Spinal cord (tissue), 10 donors: ENCODE measurements around the gene DSN1. TPM values are rescaled to one million over a fixed set of nuclear protein-coding genes. Genes with fewer than 3 reads are reported as not detected.
"Not testable (repeated sequence)": the region's sequence is repeated elsewhere in the genome, so short reads cannot be mapped to it uniquely, and the experiment has no call there.

Source experiments
- DNase-seq, 6 donors: peaks; one replicate each; pipeline versions ENCODE4 v3.0.0 to v3.0.0-alpha.2; 2013 to 2015; ENCODE audit warnings: low spot score in 6 of 6, low read depth in 4 of 6
- H3K27ac ChIP-seq: one replicate; pipeline ENCODE4 v1.5.1; 2013; ENCODE audit warnings: low read depth, low read length, control low read depth
- H3K27me3 ChIP-seq: one replicate; pipeline ENCODE4 v1.6.1; 2013; ENCODE audit warnings: low read length; ENCODE audit not compliant: control insufficient read depth, insufficient read depth
- H3K36me3 ChIP-seq: one replicate; pipeline ENCODE4 v1.6.1; 2013; ENCODE audit warnings: low read length; ENCODE audit not compliant: control insufficient read depth, insufficient read depth
- H3K4me1 ChIP-seq: one replicate; pipeline ENCODE4 v1.6.1; 2013; ENCODE audit warnings: low read length; ENCODE audit not compliant: control insufficient read depth, insufficient read depth
- H3K4me3 ChIP-seq: one replicate; pipeline ENCODE4 v1.5.1; 2013; ENCODE audit warnings: low read depth, low read length, control low read depth
- H3K9me3 ChIP-seq: one replicate; pipeline ENCODE4 v1.6.1; 2013; ENCODE audit warnings: low read length; ENCODE audit not compliant: control insufficient read depth, insufficient read depth
- WGBS: methylation state at CpG from one replicate; pipeline ENCODE4 v1.1.5; 2013; ENCODE audit warnings: missing lambda C conversion rate; ENCODE audit not compliant: insufficient coverage; 5-methylcytosine and 5-hydroxymethylcytosine counted together
- polyA plus RNA-seq, 2 donors: library from polyadenylated mRNA; unstranded; fragments of 120-200 nt; gene quantifications; one replicate each; pipeline ENCODE4 v1.2.1, GENCODE V29; 2013; ENCODE audit not compliant: insufficient read length in 2 of 2
- total RNA-seq, 2 donors: library from RNA; depleted of rRNA in 1 of 2; stranded (reverse); fragments of 120-200 nt in 1 of 2; fragments of >200 nt in 1 of 2; gene quantifications; one replicate each; pipeline versions ENCODE4 v1.2.3 to v1.2.4, GENCODE V29; 2013 to 2014
- donor health status: healthy.

Gene DSN1
- total and polyA plus RNA-seq, 4 donors: 12.2 to 14.5 (median 13.4) TPM

GRCh38 chr20:36815454-36816091, 42.0 kb upstream of the DSN1 start:
- 89% methylated on average over 47 of the region's 49 CpGs for WGBS
- H3K4me1 ChIP-seq: peaks cover 7% of the 10 kb centered on the region
- no peaks in the 10 kb centered on the region for H3K27me3 ChIP-seq
- H3K9me3 ChIP-seq: no peaks in the 10 kb centered on the region
- H3K36me3 ChIP-seq: peaks cover 65% of the 10 kb centered on the region
- no peak overlapping the region for H3K4me3 ChIP-seq
- no peak overlapping the region for H3K27ac ChIP-seq
- no peak for DNase-seq

GRCh38 chr20:36812594-36813463, 39.3 kb upstream of the DSN1 start:
- WGBS: 89% methylated on average over 9 of the region's 14 CpGs
- Histone ChIP-seq H3K9me3 (no peaks in the 10 kb centered on the region), H3K4me1 (no peaks in the 10 kb centered on the region), H3K27ac (no peak overlapping the region), H3K27me3 (no peaks in the 10 kb centered on the region), H3K4me3 (no peak overlapping the region), H3K36me3 (peaks cover 88% of the 10 kb centered on the region)
- no peak for DNase-seq

GRCh38 chr20:36808317-36809257, 35.0 kb upstream of the DSN1 start:
- Histone ChIP-seq H3K27ac (no peak overlapping the region), H3K27me3 (no peaks in the 10 kb centered on the region), H3K4me3 (no peak overlapping the region), H3K36me3 (peaks cover 92% of the 10 kb centered on the region), H3K9me3 (no peaks in the 10 kb centered on the region), H3K4me1 (no peaks in the 10 kb centered on the region)
- DNase-seq: no peak
- 89% methylated on average over 13 of the region's 19 CpGs for WGBS

- DNase-seq: no peak
- Histone ChIP-seq H3K36me3 (peaks cover 89% of the 10 kb centered on the region), H3K4me3 (no peak overlapping the region), H3K27me3 (no peaks in the 10 kb centered on the region), H3K4me1 (no peaks in the 10 kb centered on the region), H3K9me3 (no peaks in the 10 kb centered on the region), H3K27ac (no peak overlapping the region)
- WGBS: 100% methylated on average over 1 of the region's 5 CpGs
These were observed 32.5 kb upstream of the DSN1 start for GRCh38 chr20:36806049-36806448.

- no peak overlapping the region for H3K27ac ChIP-seq
- H3K4me1 ChIP-seq: no peaks in the 10 kb centered on the region
- DNase-seq: no peak
- 92% methylated on average over 1 of the region's 1 CpG for WGBS
- H3K4me3 ChIP-seq: no peak overlapping the region
- H3K27me3 ChIP-seq: no peaks in the 10 kb centered on the region
- H3K9me3 ChIP-seq: no peaks in the 10 kb centered on the region
- peaks cover 89% of the 10 kb centered on the region for H3K36me3 ChIP-seq
These were observed 31.8 kb upstream of the DSN1 start for GRCh38 chr20:36805396-36805795.

- no peak overlapping the region for H3K27ac ChIP-seq
- WGBS: 96% methylated on average over 7 of the region's 7 CpGs
- H3K4me3 ChIP-seq: no peak overlapping the region
- H3K27me3 ChIP-seq: no peaks in the 10 kb centered on the region
- no peaks in the 10 kb centered on the region for H3K9me3 ChIP-seq
- DNase-seq: no peak
- no peaks in the 10 kb centered on the region for H3K4me1 ChIP-seq
- peaks cover 91% of the 10 kb centered on the region for H3K36me3 ChIP-seq
These were observed 30.9 kb upstream of the DSN1 start for GRCh38 chr20:36804425-36804824.

GRCh38 chr20:36802326-36803222, 29.0 kb upstream of the DSN1 start:
- 97% methylated on average over 13 of the region's 14 CpGs for WGBS
- Histone ChIP-seq H3K4me1 (no peaks in the 10 kb centered on the region), H3K4me3 (no peak overlapping the region), H3K9me3 (no peaks in the 10 kb centered on the region), H3K36me3 (peaks cover 90% of the 10 kb centered on the region), H3K27ac (no peak overlapping the region), H3K27me3 (no peaks in the 10 kb centered on the region)
- no peak for DNase-seq

GRCh38 chr20:36800410-36800809, 26.8 kb upstream of the DSN1 start:
- Histone ChIP-seq H3K4me1 (no peaks in the 10 kb centered on the region), H3K27me3 (no peaks in the 10 kb centered on the region), H3K4me3 (no peak overlapping the region), H3K27ac (no peak overlapping the region), H3K36me3 (peaks cover 90% of the 10 kb centered on the region), H3K9me3 (no peaks in the 10 kb centered on the region)
- no CpG with 5 or more reads among the region's 1 CpG for WGBS
- no peak for DNase-seq

GRCh38 chr20:36799313-36799712, 25.8 kb upstream of the DSN1 start:
- not testable (repeated sequence) for DNase-seq, H3K4me1 ChIP-seq, H3K27ac ChIP-seq, H3K9me3 ChIP-seq, H3K4me3 ChIP-seq, H3K27me3 ChIP-seq
- 93% methylated on average over 3 of the region's 10 CpGs for WGBS
- peaks cover 90% of the 10 kb centered on the region for H3K36me3 ChIP-seq
